Measurements from ENCODE around the gene ABTB2. TPM values are rescaled to one million over a fixed set of nuclear protein-coding genes. Genes with fewer than 3 reads are reported as not detected.

Gene ABTB2
- total and polyA plus RNA-seq, 3 experiments from 2014 or later, result 0.05 to 5.5 (median 5.4) TPM

DNA sequence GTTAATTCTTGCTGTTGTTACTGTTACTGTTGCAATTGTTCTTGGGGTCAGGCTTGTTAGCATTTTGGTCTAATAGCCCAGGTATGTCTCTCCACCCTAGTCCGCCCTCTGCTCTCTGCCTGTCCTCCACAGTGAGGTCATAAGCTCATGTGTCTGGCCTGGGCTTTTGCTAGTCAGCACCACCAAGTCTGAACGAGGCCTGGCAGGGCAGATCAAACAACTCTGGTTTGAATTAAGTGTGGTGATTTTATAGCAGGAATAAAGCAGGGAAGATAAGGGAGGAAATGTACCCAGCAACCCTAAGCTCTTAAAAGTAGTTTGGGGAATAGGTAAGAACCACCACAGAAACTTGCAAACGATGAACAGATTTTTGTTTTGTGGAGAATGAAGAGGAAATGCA, 98.7 kb downstream of the ABTB2 start:
- Histone ChIP-seq H3K4me3 (ENCODE audit: low read length) (no peak overlapping the region), H3K27me3 (ENCODE audit: insufficient read depth, low read length, poor library complexity, severe bottlenecking) (no peaks in the 10 kb centered on the region), H3K36me3 (ENCODE audit: insufficient read depth, low read length) (no peaks in the 10 kb centered on the region), H3K9me3 (ENCODE audit: low read length) (no peaks in the 10 kb centered on the region), H3K4me1 (ENCODE audit: insufficient read depth, low read length) (no peaks in the 10 kb centered on the region), H3K27ac (ENCODE audit: low read depth, low read length) (no peak overlapping the region)
- POLR2A ChIA-PET, result no interaction called here
- Mint-ChIP-seq H3K27ac (peak overlapping the region in 1 of 8 donors; percentile 21), H3K36me3 (no peaks in the 10 kb centered on the region), H3K9me3 (no peaks in the 10 kb centered on the region), H3K4me3 (no peak overlapping the region), H3K27me3 (peaks cover 4 to 20% of the 10 kb centered on the region in 2 donors), H3K4me1 (no peaks in the 10 kb centered on the region)
- CTCF ChIA-PET, result no interaction called here
- DNase-seq, result no peak

DNA sequence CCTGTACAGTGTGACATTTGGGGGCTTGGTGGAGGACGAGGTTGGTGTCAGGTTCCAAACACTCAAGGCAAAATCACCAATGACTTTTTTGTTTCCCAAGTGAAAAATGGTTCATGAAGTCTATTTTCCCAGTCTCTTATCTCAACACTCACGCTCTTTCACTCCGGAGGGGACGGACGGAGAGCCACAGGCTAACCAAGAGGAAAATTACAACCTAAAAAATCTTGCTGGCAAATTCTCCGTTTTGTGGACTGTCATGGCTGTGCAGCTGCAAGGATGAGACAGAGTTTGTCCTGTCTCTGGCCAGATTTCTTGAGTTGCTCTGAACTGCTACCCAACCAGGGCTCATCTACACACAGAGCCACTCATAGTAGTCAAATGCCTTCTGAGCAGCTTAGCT, 101.2 kb downstream of the ABTB2 start:
- DNase-seq, result no peak
- peaks cover 4 to 27% of the 10 kb centered on the region in 2 donors for H3K27me3 Mint-ChIP-seq
- Histone ChIP-seq H3K4me3 (ENCODE audit: low read length) (no peak overlapping the region), H3K36me3 (ENCODE audit: insufficient read depth, low read length) (no peaks in the 10 kb centered on the region), H3K4me1 (ENCODE audit: insufficient read depth, low read length) (peaks cover 5% of the 10 kb centered on the region), H3K27me3 (ENCODE audit: insufficient read depth, low read length, poor library complexity, severe bottlenecking) (no peaks in the 10 kb centered on the region), H3K27ac (ENCODE audit: low read depth, low read length) (no peak overlapping the region), H3K9me3 (ENCODE audit: low read length) (no peaks in the 10 kb centered on the region)
- ChIA-PET POLR2A (no interaction called here), CTCF (no interaction called here)
- no peaks in the 10 kb centered on the region for H3K36me3 Mint-ChIP-seq
- H3K4me3 Mint-ChIP-seq, result no peak overlapping the region
- H3K4me1 Mint-ChIP-seq, result peaks cover 2 to 7% (median 4%) of the 10 kb centered on the region in 3 donors
- no peaks in the 10 kb centered on the region for H3K9me3 Mint-ChIP-seq
- H3K27ac Mint-ChIP-seq, result no peak overlapping the region

DNA sequence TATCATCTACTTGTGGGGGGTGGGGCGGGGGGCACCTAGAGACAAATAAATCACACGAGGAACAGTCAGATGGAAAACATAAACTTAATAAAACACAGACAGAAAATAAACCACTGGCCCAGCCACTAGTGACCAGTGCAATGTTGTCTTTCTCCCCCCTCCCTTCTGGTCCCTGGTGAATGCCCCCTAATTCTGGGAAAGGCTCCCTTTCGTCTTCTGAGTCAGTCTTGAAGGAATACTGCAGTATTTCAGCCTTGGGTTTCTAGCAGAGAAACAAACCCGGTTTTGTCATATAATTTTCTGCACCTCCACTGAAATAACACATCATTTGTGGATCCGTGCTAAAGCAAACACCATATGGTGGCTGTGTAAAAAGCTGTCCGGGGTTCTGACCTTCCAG, 101.7 kb downstream of the ABTB2 start:
- Histone ChIP-seq H3K4me1 (ENCODE audit: insufficient read depth, low read length) (peaks cover 10% of the 10 kb centered on the region), H3K4me3 (ENCODE audit: low read length) (no peak overlapping the region), H3K36me3 (ENCODE audit: insufficient read depth, low read length) (no peaks in the 10 kb centered on the region), H3K27ac (ENCODE audit: low read depth, low read length) (no peak overlapping the region), H3K9me3 (ENCODE audit: low read length) (no peaks in the 10 kb centered on the region), H3K27me3 (ENCODE audit: insufficient read depth, low read length, poor library complexity, severe bottlenecking) (no peaks in the 10 kb centered on the region)
- Mint-ChIP-seq H3K4me3 (no peak overlapping the region), H3K36me3 (no peaks in the 10 kb centered on the region), H3K27ac (no peak overlapping the region), H3K27me3 (peaks cover 4 to 31% of the 10 kb centered on the region in 2 donors), H3K4me1 (peaks cover 6 to 11% (median 9%) of the 10 kb centered on the region in 3 donors), H3K9me3 (no peaks in the 10 kb centered on the region)
- no peak for DNase-seq
- ChIA-PET CTCF (no interaction called here), POLR2A (no interaction called here)

DNA sequence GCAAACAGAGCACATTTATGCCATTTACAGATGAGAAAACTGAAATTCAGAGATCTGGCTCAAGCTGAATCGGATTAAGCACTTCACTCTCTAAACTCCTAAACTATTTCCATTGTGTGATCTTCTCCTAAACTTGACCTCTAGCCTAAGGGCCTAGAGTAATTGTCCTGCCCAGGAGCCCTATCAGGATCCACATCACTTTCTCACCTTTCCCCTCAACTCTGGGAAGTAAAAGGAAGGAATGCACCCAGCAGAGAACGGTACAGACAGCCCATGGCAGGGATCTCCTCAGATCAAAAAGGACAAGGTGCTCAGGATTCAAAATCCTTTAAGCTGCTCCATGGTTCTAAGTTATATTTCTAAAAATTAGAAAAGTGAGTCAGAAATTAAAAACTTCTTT, 102.7 kb downstream of the ABTB2 start:
- Mint-ChIP-seq H3K27me3 (peaks cover 9 to 34% of the 10 kb centered on the region in 2 donors), H3K4me1 (peaks cover 17 to 22% (median 18%) of the 10 kb centered on the region in 3 donors), H3K36me3 (no peaks in the 10 kb centered on the region), H3K9me3 (no peaks in the 10 kb centered on the region), H3K4me3 (peak overlapping the region in 1 of 7 donors; percentile 32), H3K27ac (no peak overlapping the region)
- Histone ChIP-seq H3K27ac (ENCODE audit: low read depth, low read length) (no peak overlapping the region), H3K27me3 (ENCODE audit: insufficient read depth, low read length, poor library complexity, severe bottlenecking) (no peaks in the 10 kb centered on the region), H3K4me3 (ENCODE audit: low read length) (no peak overlapping the region), H3K36me3 (ENCODE audit: insufficient read depth, low read length) (no peaks in the 10 kb centered on the region), H3K4me1 (ENCODE audit: insufficient read depth, low read length) (peaks cover 20% of the 10 kb centered on the region), H3K9me3 (ENCODE audit: low read length) (no peaks in the 10 kb centered on the region)
- ChIA-PET CTCF (interaction anchor here (0.7 kb wide), 1 partner anchor 268 kb away, joined by 3 read pairs; no protein-coding TSS in a partner anchor), POLR2A (no interaction called here)
- no peak for DNase-seq

DNA sequence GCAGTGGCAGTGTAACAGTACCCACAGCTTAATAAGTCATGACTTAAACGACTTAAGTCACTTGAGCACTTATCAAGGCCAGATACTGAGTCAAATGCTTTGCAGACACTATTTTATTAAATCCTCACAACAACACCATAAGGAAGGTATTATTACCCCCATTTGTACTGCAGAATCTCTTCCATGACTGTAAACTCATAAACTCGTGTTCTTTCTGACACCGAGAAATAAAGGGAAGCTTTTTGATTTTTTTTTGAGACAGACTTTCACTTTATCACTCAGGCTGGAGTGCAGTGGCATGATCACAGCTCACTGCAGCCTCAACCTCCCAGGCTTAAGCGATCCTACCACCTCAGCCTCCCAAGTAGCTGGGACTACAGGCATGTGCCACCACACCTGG, 103.8 kb downstream of the ABTB2 start:
- peaks cover 7 to 37% of the 10 kb centered on the region in 2 donors for H3K27me3 Mint-ChIP-seq
- POLR2A ChIA-PET, result no interaction called here
- Histone ChIP-seq H3K27ac (ENCODE audit: low read depth, low read length) (no peak overlapping the region), H3K27me3 (ENCODE audit: insufficient read depth, low read length, poor library complexity, severe bottlenecking) (no peaks in the 10 kb centered on the region), H3K4me3 (ENCODE audit: low read length) (no peak overlapping the region), H3K36me3 (ENCODE audit: insufficient read depth, low read length) (no peaks in the 10 kb centered on the region), H3K4me1 (ENCODE audit: insufficient read depth, low read length) (peaks cover 31% of the 10 kb centered on the region), H3K9me3 (ENCODE audit: low read length) (no peaks in the 10 kb centered on the region)
- no peak overlapping the region for H3K27ac Mint-ChIP-seq
- H3K4me1 Mint-ChIP-seq, result peaks cover 28 to 33% (median 29%) of the 10 kb centered on the region in 3 donors
- no peak overlapping the region for H3K4me3 Mint-ChIP-seq
- H3K9me3 Mint-ChIP-seq, result no peaks in the 10 kb centered on the region
- CTCF ChIA-PET, result interaction anchor here (1.1 kb wide), 1 partner anchor 80 kb away, joined by 3 read pairs; no protein-coding TSS in a partner anchor
- DNase-seq, result no peak
- no peaks in the 10 kb centered on the region for H3K36me3 Mint-ChIP-seq

DNA sequence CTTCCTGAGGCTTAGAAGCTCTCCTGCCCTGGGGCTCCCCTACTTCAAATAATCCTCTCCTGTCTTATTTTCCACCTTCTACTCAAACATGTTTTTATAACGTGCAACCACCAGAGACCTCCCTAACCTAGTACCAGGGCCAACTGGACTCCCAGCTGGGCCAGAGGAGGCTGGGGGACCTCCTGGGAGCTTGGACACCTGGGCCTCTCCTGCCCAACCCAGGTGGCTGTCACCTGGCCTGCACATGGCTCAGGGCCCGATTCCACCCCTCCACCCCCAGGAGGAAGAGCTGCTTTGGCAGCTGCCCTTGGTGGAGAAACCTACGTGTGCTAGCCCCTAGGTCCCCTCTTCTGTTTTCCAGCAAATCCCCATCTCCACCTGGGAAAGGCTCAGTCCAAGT, 105.2 kb downstream of the ABTB2 start:
- Mint-ChIP-seq H3K4me1 (peaks cover 41 to 46% (median 41%) of the 10 kb centered on the region in 3 donors), H3K9me3 (no peaks in the 10 kb centered on the region), H3K36me3 (no peaks in the 10 kb centered on the region), H3K27me3 (peaks cover 4 to 30% of the 10 kb centered on the region in 2 donors), H3K27ac (no peak overlapping the region), H3K4me3 (no peak overlapping the region)
- Histone ChIP-seq H3K9me3 (ENCODE audit: low read length) (no peaks in the 10 kb centered on the region), H3K4me3 (ENCODE audit: low read length) (no peak overlapping the region), H3K36me3 (ENCODE audit: insufficient read depth, low read length) (no peaks in the 10 kb centered on the region), H3K27me3 (ENCODE audit: insufficient read depth, low read length, poor library complexity, severe bottlenecking) (no peaks in the 10 kb centered on the region), H3K27ac (ENCODE audit: low read depth, low read length) (no peak overlapping the region), H3K4me1 (ENCODE audit: insufficient read depth, low read length) (peaks cover 43% of the 10 kb centered on the region)
- CTCF ChIA-PET, result no interaction called here
- DNase-seq, result no peak
- POLR2A ChIA-PET, result interaction anchor here (0.5 kb wide), 1 partner anchor 512 kb away, joined by 5 read pairs; no protein-coding TSS in a partner anchor

DNA sequence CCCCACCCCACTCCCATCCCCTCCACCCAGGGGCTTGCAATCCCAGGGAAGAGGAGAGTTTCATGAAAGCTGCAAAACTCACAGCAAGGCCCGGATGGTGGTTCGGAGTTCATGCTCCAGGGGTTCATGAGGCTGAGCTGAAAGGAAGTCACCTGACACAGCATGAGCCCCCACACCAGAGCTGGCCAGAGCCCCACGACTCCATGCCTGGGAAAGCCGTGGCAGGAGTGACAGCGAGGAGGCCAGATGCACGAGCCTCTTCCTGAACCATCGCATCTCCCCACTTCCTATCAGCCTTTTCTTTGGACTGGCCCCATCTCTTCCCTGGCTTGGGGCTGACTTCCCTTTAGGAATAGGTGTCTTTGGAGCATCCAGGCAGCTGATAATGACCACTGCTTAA, 105.8 kb downstream of the ABTB2 start:
- Histone ChIP-seq H3K4me3 (ENCODE audit: low read length) (no peak overlapping the region), H3K9me3 (ENCODE audit: low read length) (no peaks in the 10 kb centered on the region), H3K27me3 (ENCODE audit: insufficient read depth, low read length, poor library complexity, severe bottlenecking) (no peaks in the 10 kb centered on the region), H3K4me1 (ENCODE audit: insufficient read depth, low read length) (peaks cover 50% of the 10 kb centered on the region), H3K27ac (ENCODE audit: low read depth, low read length) (no peak overlapping the region), H3K36me3 (ENCODE audit: insufficient read depth, low read length) (no peaks in the 10 kb centered on the region)
- ChIA-PET CTCF (interaction anchor here (1.5 to 1.9 kb wide), 2 partner anchors 77 to 106 kb away, joined by 5 to 6 read pairs; partner anchors contain the start of gene ABTB2), POLR2A (interaction anchor here (2.0 kb wide), 1 partner anchor 106 kb away, joined by 5 read pairs; the partner anchor contains the start of gene ABTB2)
- Mint-ChIP-seq H3K9me3 (no peaks in the 10 kb centered on the region), H3K36me3 (no peaks in the 10 kb centered on the region), H3K27me3 (peaks cover 4 to 27% of the 10 kb centered on the region in 2 donors), H3K27ac (no peak overlapping the region), H3K4me1 (peaks cover 46 to 51% (median 47%) of the 10 kb centered on the region in 3 donors), H3K4me3 (peak overlapping the region in 1 of 7 donors; percentile 69)
- DNase-seq, result no peak

DNA sequence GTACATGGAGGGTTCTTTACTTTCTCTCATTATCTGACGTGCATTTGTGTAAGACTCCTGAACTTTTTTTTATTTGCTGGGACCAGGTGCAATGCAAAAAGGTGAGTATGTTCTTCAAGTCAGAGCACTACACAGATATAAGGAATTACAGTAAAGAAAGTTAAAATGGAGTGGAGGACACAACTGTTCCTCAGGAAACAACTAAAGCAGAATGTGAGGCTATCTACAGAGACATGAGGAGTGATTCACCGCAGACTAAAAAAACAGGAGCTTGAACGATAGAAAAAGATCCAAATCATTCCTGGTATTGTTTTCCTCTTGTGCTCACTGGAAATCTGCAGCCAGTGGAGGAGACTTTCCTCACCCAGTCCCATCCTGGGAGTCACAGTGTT, 106.2 kb downstream of the ABTB2 start:
- H3K27me3 ChIP-seq (ENCODE audit: insufficient read depth, low read length, poor library complexity, severe bottlenecking), result no peaks in the 10 kb centered on the region
- no peaks in the 10 kb centered on the region for H3K9me3 ChIP-seq (ENCODE audit: low read length)
- H3K4me3 ChIP-seq (ENCODE audit: low read length), result peak overlapping the region; percentile 46
- H3K36me3 ChIP-seq (ENCODE audit: insufficient read depth, low read length), result no peaks in the 10 kb centered on the region
- H3K4me1 Mint-ChIP-seq, result peaks cover 46 to 52% (median 47%) of the 10 kb centered on the region in 3 donors
- peaks cover 50% of the 10 kb centered on the region for H3K4me1 ChIP-seq (ENCODE audit: insufficient read depth, low read length)
- ChIA-PET POLR2A (interaction anchor here (2.0 kb wide), 1 partner anchor 106 kb away, joined by 5 read pairs; the partner anchor contains the start of gene ABTB2), CTCF (interaction anchor here (1.2 to 1.9 kb wide), 3 partner anchors 49 to 106 kb away, joined by 3 to 6 read pairs (median 5); partner anchors contain the start of gene ABTB2)
- H3K27ac Mint-ChIP-seq, result peak overlapping the region in 6 of 8 donors; percentile 17 to 52 (median 36)
- no peak overlapping the region for H3K27ac ChIP-seq (ENCODE audit: low read depth, low read length)
- H3K4me3 Mint-ChIP-seq, result peak overlapping the region; percentile 1 to 69 (median 56)
- no peaks in the 10 kb centered on the region for H3K36me3 Mint-ChIP-seq
- no peak for DNase-seq
- H3K9me3 Mint-ChIP-seq, result no peaks in the 10 kb centered on the region
- H3K27me3 Mint-ChIP-seq, result peaks cover 4 to 22% of the 10 kb centered on the region in 2 donors

Measured in CD8-positive, alpha-beta memory T cell (primary cell).